Muscle of back (tissue), 11 donors: ENCODE measurements around the gene AP1S1. TPM values are rescaled to one million over a fixed set of nuclear protein-coding genes. Genes with fewer than 3 reads are reported as not detected.
"Not testable (repeated sequence)": the region's sequence is repeated elsewhere in the genome, so short reads cannot be mapped to it uniquely, and the experiment has no call there.

Experiments
- DNase-seq, 3 donors: peaks; one replicate each; pipeline versions ENCODE4 v3.0.0 to v3.0.0-alpha.2; 2013
- polyA plus RNA-seq, 10 donors: library from polyadenylated mRNA; unstranded; fragments of 120-200 nt; gene quantifications; one replicate each; pipeline ENCODE4 v1.2.1, GENCODE V29; 2013; ENCODE audit not compliant: insufficient read length in 10 of 10

AP1S1 gene
- polyA plus RNA-seq, 10 donors = 17.0 to 43.3 (median 22.1) TPM

- DNase-seq = no peak
These were observed 43.7 kb downstream of the AP1S1 start for GRCh38 chr7:101197991-101198390.

DNA sequence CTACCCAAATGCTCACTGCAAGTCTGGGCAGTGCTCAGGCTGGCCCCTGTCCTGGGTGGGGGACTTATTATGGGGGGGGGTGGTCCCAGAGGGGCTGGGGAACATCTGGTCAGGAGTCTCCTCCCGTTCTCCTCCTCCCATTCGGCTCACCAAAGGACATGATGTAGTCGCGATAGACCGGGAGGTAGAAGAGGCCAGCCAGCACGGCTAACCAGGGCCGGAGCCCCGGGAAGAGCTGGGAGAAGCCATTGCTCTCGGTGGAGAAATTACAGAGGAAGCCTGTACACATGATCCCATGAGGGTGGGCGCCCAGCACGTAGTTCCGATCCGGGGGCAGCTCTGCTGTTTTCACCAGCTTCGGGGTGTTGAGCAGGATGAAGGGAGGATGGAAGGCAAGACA lies 44.2 kb downstream of the AP1S1 start:
- no peak for DNase-seq

- DNase-seq = not testable (repeated sequence)
These were observed 45.2 kb downstream of the AP1S1 start for GRCh38 chr7:101199522-101199921.

DNA sequence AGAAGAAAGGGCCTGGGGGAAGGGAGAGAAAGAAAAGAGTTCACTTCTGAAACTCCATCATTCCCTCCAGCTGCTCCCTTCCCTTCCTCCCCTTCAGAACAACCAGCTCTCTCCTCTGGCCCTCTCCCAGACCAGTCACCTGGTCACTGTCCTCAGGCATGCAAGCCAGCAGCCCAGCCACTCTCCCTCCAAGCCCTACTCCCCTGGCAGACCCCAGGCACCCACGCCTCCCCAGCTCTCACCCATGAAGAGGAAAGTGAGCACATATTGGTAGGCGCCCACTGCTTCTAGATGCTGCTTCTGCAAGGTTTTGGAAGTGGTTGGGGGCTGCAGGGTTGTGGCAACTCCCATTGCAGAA lies 46.2 kb downstream of the AP1S1 start:
- DNase-seq = no peak

GRCh38 chr7:101200862-101201599 lies 46.8 kb downstream of the AP1S1 start, which contains the start of gene MOGAT3:
Gene MOGAT3, minus strand, starts transcription at chr7:101201036. Its CDS starts 182 bp downstream, at chr7:101200854.
- no peak for DNase-seq

- DNase-seq = no peak
These were observed 47.7 kb downstream of the AP1S1 start for GRCh38 chr7:101201695-101202602.

DNA sequence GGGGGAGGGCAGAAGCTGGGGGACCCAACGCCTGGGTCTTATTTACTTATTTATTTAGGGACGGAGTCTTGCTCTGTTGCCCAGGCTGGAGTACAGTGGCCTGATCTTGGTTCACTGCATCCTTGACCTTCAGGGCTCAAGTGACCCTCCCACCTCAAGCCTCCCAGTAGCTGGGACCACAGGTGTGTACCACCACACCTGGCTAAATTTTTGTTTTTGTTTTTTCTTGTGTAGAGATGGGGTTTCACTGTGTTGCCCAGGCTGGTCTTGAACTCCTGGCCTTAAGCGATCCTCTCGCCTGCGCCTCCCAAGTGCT lies 48.3 kb downstream of the AP1S1 start:
- DNase-seq = no peak

- not testable (repeated sequence) for DNase-seq
These were observed 49.8 kb downstream of the AP1S1 start for GRCh38 chr7:101203740-101204738.

- no peak for DNase-seq
These were observed 51.8 kb downstream of the AP1S1 start for GRCh38 chr7:101205901-101206664.

GRCh38 chr7:101206665-101207042 lies 52.4 kb downstream of the AP1S1 start:
- DNase-seq = no peak

DNA sequence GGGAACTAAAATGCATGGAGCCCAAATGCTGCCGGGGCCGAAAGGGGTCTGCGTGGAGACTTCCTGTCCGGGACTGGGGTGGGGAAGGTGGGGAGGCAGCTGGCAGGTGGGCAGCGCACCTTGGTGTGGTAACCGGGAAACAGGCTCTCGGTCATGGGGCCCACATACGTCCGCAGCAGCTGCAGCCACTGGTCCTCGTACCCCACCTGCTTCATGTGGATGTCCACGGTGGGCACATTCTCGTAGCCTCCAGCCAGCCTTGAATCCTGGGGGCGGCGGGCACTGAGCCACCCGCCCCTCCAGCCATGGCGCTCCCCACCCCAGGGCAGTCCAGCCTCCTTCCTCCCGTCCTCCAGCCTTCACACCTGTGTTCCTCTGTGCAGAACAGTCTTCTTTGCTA lies 53.2 kb downstream of the AP1S1 start:
- DNase-seq = no peak

DNA sequence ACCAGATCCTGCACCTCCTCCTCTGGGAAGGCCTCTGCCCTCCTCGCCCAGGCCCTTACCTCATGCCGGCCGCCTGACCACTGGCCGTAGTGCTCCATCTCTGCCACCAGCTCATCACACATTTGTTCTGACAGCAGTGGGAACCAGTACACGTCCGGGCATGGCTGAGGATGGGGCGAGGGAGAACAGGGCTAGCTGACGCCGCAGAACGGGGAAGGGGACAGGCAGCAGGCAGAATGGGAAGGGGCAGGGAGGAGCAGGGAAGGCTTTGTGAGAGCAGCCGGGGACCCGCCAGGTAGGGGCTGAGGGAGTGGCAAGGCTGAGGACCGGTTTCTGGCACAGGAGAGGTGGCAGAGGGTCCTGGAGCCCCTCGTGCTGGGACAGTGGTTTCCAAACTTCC lies 54.5 kb downstream of the AP1S1 start:
- DNase-seq = no peak

GRCh38 chr7:101210143-101210542 lies 55.9 kb downstream of the AP1S1 start:
- no peak for DNase-seq

Other genes with a start within 250 kb of the AP1S1 start
- under 1 TPM; 0.09 to 0.83 (median 0.17) TPM for gene MUC3A, start 204.9 kb upstream of the AP1S1 start, polyA plus RNA-seq
- gene MUC12, start 184.9 kb upstream of the AP1S1 start, polyA plus RNA-seq = 1 to 10 TPM in 1 of 10 donors, under 1 TPM in 9; 0.34 to 1.1 (median 0.79) TPM
- gene MUC17, start 134.4 kb upstream of the AP1S1 start, polyA plus RNA-seq = under 1 TPM in 1 of 10 donors, not detected in 9; 0.04 TPM
- gene TRIM56, start 69.0 kb upstream of the AP1S1 start, polyA plus RNA-seq = 10 to 100 TPM in 2 of 10 donors, 1 to 10 TPM in 8; 5.7 to 11.5 (median 8.8) TPM
- 1 to 10 TPM; 1.9 to 5.2 (median 4.6) TPM for gene SERPINE1, start 27.4 kb upstream of the AP1S1 start, polyA plus RNA-seq
- not detected for gene VGF, start 11.1 kb downstream of the AP1S1 start, polyA plus RNA-seq
- not detected for gene NAT16, start 25.8 kb downstream of the AP1S1 start, polyA plus RNA-seq
- under 1 TPM in 2 of 10 donors, not detected in 8; 0.16 to 0.25 TPM for gene MOGAT3, start 46.6 kb downstream of the AP1S1 start, polyA plus RNA-seq
- gene PLOD3, start 63.1 kb downstream of the AP1S1 start, polyA plus RNA-seq = 10 to 100 TPM; 37.4 to 72.9 (median 46.4) TPM
- 10 to 100 TPM; 35.6 to 53.8 (median 41.2) TPM for gene ZNHIT1, start 63.7 kb downstream of the AP1S1 start, polyA plus RNA-seq
- gene CLDN15, start 83.3 kb downstream of the AP1S1 start, polyA plus RNA-seq = 1 to 10 TPM; 4.3 to 8.7 (median 6.2) TPM
- gene FIS1, start 90.6 kb downstream of the AP1S1 start, polyA plus RNA-seq = 100 to 1,000 TPM in 9 of 10 donors, 10 to 100 TPM in 1; 99.3 to 141 (median 119) TPM
- gene IFT22, start 167.3 kb downstream of the AP1S1 start, polyA plus RNA-seq = 10 to 100 TPM; 24.0 to 36.0 (median 25.7) TPM
- 1 to 10 TPM in 7 of 10 donors, under 1 TPM in 3; 0.50 to 9.9 (median 1.2) TPM for gene COL26A1, start 208.4 kb downstream of the AP1S1 start, polyA plus RNA-seq